ENCODE results near the gene C1D. TPM values are rescaled to one million over a fixed set of nuclear protein-coding genes. Genes with fewer than 3 reads are reported as not detected.

The C1D gene
- total RNA-seq, 4 donors from 2014 or later = 2.2 to 71.8 (median 30.5) TPM

DNA sequence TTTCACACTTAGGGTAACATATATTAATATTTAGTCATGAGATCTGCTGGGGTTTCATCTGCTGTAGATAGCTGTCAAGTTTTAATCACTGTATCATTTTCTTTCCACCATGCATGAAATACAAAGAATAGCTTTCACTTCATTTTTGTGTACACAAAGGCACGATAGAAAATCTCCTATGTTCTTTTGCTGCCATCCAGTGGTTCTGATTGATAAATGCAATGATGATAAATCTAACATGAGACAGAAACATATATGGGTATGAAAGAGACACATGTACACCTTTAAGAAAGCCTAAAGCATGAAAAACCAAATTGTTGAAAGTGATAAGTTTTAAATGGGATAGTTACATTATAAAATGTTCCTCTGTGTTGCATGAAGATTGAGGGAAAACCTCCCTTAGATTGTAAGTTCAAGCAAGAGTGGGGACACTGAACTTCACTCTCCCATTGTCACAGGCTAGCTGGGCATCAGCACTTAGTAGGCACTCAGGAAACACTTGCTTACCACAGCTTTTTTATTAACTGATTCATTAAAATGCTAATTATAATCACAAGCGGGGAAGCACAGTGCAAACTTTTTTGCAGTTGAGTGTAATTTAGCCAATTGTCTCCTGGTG lies 31.2 kb downstream of the C1D start:
- WGBS, 2 donors (ENCODE audit: low coverage in 1 of 2) = 40 to 45% methylated on average over 2 of the region's 2 CpGs
- no peaks in the 10 kb centered on the region for H3K27me3 ChIP-seq
- H3K4me3 ChIP-seq = no peak overlapping the region
- H3K9me3 ChIP-seq = no peaks in the 10 kb centered on the region
- intact Hi-C loops (cut with DNase I; ENCODE audit: low total_unique reads) = no loop called here
- in situ Hi-C loops (cut with MboI; ENCODE audit: low pct_ligation_motif_present in 1 of 4, low pct_unique_long_range_greater_than_20kb in 1 of 4, low sequenced_read_pairs in 3 of 4) = loop anchor here in 1 of 4 donors (25.0 kb wide), 1 partner anchor 1594 kb away; the partner anchor contains the start of gene MEIS1
- H3K27ac ChIP-seq = no peak overlapping the region
- DNase-seq = no peak
- no peaks in the 10 kb centered on the region for H3K36me3 ChIP-seq
- TF ChIP-seq, protein P1, sequence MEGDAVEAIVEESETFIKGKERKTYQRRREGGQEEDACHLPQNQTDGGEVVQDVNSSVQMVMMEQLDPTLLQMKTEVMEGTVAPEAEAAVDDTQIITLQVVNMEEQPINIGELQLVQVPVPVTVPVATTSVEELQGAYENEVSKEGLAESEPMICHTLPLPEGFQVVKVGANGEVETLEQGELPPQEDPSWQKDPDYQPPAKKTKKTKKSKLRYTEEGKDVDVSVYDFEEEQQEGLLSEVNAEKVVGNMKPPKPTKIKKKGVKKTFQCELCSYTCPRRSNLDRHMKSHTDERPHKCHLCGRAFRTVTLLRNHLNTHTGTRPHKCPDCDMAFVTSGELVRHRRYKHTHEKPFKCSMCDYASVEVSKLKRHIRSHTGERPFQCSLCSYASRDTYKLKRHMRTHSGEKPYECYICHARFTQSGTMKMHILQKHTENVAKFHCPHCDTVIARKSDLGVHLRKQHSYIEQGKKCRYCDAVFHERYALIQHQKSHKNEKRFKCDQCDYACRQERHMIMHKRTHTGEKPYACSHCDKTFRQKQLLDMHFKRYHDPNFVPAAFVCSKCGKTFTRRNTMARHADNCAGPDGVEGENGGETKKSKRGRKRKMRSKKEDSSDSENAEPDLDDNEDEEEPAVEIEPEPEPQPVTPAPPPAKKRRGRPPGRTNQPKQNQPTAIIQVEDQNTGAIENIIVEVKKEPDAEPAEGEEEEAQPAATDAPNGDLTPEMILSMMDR (IDR thresholded peaks at IDR 0.05) = peak; percentile 54 to 61 (median 59)
- TF ChIP-seq POLR2AphosphoS5 (IDR thresholded peaks at IDR 0.05) = no peak
- H3K4me1 ChIP-seq = peaks cover 0 to 6% (median 0%) of the 10 kb centered on the region in 4 donors

DNA sequence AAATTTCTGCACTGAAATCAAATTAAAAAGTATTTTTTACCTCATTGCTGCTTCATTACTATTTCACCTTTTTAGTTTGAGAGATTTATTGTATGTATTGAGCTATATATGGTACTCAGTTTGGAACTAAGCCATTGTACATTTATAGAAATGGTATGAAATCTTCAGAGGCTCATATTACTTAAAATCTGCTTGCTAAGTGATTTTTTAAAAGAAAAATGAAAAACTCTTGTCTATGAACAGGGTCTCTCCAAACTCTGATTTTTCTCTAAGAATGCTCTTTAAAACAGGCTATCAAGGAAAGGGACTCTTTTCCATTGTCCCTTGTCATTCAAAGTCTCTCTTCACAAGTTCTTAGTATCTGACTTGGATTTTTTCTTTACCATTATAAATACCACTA lies 31.8 kb downstream of the C1D start:
- in situ Hi-C loops (cut with MboI; ENCODE audit: low pct_ligation_motif_present in 1 of 4, low pct_unique_long_range_greater_than_20kb in 1 of 4, low sequenced_read_pairs in 3 of 4) (loop anchor here in 1 of 4 donors (25.0 kb wide), 1 partner anchor 1594 kb away; the partner anchor contains the start of gene MEIS1), intact Hi-C loops (cut with DNase I; ENCODE audit: low total_unique reads) (no loop called here)
- DNase-seq = no peak
- Histone ChIP-seq H3K4me3 (no peak overlapping the region), H3K4me1 (peaks cover 0 to 6% (median 0%) of the 10 kb centered on the region in 4 donors), H3K27me3 (no peaks in the 10 kb centered on the region), H3K27ac (no peak overlapping the region), H3K36me3 (no peaks in the 10 kb centered on the region), H3K9me3 (no peaks in the 10 kb centered on the region)
- TF ChIP-seq POLR2AphosphoS5 (IDR thresholded peaks at IDR 0.05) = no peak
- no peak for TF ChIP-seq EP300 (IDR thresholded peaks at IDR 0.05; ENCODE audit: low read depth)
- TF ChIP-seq, protein P1 (IDR thresholded peaks at IDR 0.05) = no peak
- TF ChIP-seq POLR2A (IDR thresholded peaks at IDR 0.05) = no peak

DNA sequence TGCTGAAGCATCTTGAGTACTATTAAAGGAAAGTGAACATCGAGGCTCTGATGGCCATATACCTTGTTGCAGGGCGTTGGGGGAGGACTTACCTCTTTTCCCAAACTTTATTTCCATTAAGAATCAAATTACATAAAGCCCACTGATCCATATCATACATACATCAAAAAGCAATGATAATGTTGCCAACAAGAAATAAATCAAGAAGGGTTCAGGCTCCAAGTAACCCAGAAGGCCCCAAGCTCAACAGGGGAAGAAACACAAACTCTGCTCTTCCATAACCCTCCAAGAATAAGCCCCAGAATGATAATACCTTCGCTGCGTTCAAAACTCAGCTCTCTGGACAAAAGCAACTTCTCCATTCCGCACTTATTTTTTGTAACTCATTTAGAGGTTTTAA lies 32.3 kb downstream of the C1D start:
- H3K36me3 ChIP-seq = no peaks in the 10 kb centered on the region
- DNase-seq = no peak
- TF ChIP-seq, protein P1 (IDR thresholded peaks at IDR 0.05) = no peak
- TF ChIP-seq POLR2AphosphoS5 (IDR thresholded peaks at IDR 0.05) (no peak), EP300 (IDR thresholded peaks at IDR 0.05; ENCODE audit: low read depth) (no peak), POLR2A (IDR thresholded peaks at IDR 0.05) (no peak)
- 87 to 91% methylated on average over 3 to 5 of the region's 5 CpGs for WGBS, 2 donors (ENCODE audit: low coverage in 1 of 2)
- H3K9me3 ChIP-seq = no peaks in the 10 kb centered on the region
- in situ Hi-C loops (cut with MboI; ENCODE audit: low pct_ligation_motif_present in 1 of 4, low pct_unique_long_range_greater_than_20kb in 1 of 4, low sequenced_read_pairs in 3 of 4) (loop anchor here in 1 of 4 donors (25.0 kb wide), 1 partner anchor 1593 kb away; the partner anchor contains the start of gene MEIS1), intact Hi-C loops (cut with DNase I; ENCODE audit: low total_unique reads) (no loop called here)
- no peak overlapping the region for H3K27ac ChIP-seq
- H3K4me3 ChIP-seq = no peak overlapping the region
- no peaks in the 10 kb centered on the region for H3K27me3 ChIP-seq
- H3K4me1 ChIP-seq = peaks cover 0 to 6% (median 0%) of the 10 kb centered on the region in 4 donors

DNA sequence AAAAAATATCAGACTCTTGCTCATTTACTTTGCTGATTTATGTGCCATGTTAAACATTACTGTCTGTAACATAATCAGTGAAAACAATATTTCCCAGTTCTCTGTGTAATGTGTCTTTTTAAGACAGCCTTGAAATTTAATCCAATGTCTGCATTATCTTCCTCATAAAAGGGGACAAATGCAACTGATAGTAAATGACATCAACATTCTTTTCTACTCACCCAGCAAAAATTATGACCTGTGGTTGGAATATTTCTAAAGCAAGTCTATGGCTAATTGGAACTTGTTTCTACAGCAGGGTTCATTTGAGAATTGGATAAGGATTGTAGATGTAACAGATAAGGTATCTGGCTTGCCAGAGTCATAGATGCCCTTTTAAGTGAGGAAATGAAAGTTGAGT lies 34.8 kb downstream of the C1D start:
- Histone ChIP-seq H3K4me1 (peaks cover 0 to 6% (median 0%) of the 10 kb centered on the region in 4 donors), H3K36me3 (no peaks in the 10 kb centered on the region), H3K9me3 (no peaks in the 10 kb centered on the region), H3K27ac (no peak overlapping the region), H3K4me3 (no peak overlapping the region), H3K27me3 (no peaks in the 10 kb centered on the region)
- TF ChIP-seq EP300 (IDR thresholded peaks at IDR 0.05; ENCODE audit: low read depth) (no peak), POLR2AphosphoS5 (IDR thresholded peaks at IDR 0.05) (no peak), POLR2A (IDR thresholded peaks at IDR 0.05) (no peak)
- TF ChIP-seq, protein P1 (IDR thresholded peaks at IDR 0.05) = no peak
- no peak for DNase-seq
- intact Hi-C loops (cut with DNase I; ENCODE audit: low total_unique reads) (no loop called here), in situ Hi-C loops (cut with MboI; ENCODE audit: low pct_ligation_motif_present in 1 of 4, low pct_unique_long_range_greater_than_20kb in 1 of 4, low sequenced_read_pairs in 3 of 4) (loop anchor here in 1 of 4 donors (25.0 kb wide), 1 partner anchor 1591 kb away; the partner anchor contains the start of gene MEIS1)
